GM12878 (cell line): Measurements from ENCODE around the gene LETM1. TPM values are rescaled to one million over a fixed set of nuclear protein-coding genes. Genes with fewer than 3 reads are reported as not detected.

Experiments used
- ATAC-seq: fragments of 200-7000 bp; cut with Tn5 transposase; 3 replicates; pipeline ENCODE4 v1.9.1; 2020; ENCODE audit warnings: mild to moderate bottlenecking, moderate library complexity
- BruUV-seq: library from RNA; stranded (reverse); fragments of 400-500 nt; replicated peaks from 2 replicates; lab custom pipeline; 2021; lab: Mats Ljungman, UMichigan
- CTCF ChIA-PET: fragments of 300-600 bp; sonication (Branson Sonifier 250); formaldehyde crosslinking; extraction: SDS; loops from one replicate; lab custom pipeline; 2021; ENCODE audit warnings: inconsistent platforms; lab: Yijun Ruan, JAX
- POLR2A ChIA-PET: fragments of 350-600 bp; formaldehyde crosslinking; extraction: SDS; loops from one replicate; lab custom pipeline; 2021; ENCODE audit warnings: inconsistent platforms; lab: Charles Lee
- RAD21 ChIA-PET: fragments of 300-600 bp; sonication (Branson Sonifier 250); formaldehyde crosslinking; loops from one replicate; lab custom pipeline; 2023; ENCODE audit warnings: antibody characterized with exemption; ENCODE audit not compliant: unreplicated experiment; lab: Charles Lee
- SMC1A ChIA-PET: fragments of 300-600 bp; sonication (Branson Sonifier 250); formaldehyde crosslinking; loops from one replicate; lab custom pipeline; 2023; ENCODE audit not compliant: unreplicated experiment, uncharacterized antibody; lab: Charles Lee
- DNase-seq: peaks from one replicate; pipeline ENCODE4 v3.0.0-alpha.2; 2011; ENCODE audit warnings: low read depth, low spot score
- FAIRE-seq: peaks from 3 replicates; lab custom pipeline; 2011; peaks lifted over from hg19 to GRCh38; lab: Jason Lieb, UNC
- H2AFZ ChIP-seq: 2 replicates; pipeline ENCODE4 v1.6.0; 2011; ENCODE audit warnings: low read depth, low read length, control low read depth; ENCODE audit not compliant: control insufficient read depth
- H3K27ac ChIP-seq: 2 replicates; pipeline ENCODE4 v1.5.1; 2011; ENCODE audit warnings: control low read depth; ENCODE audit not compliant: control insufficient read depth, insufficient read depth
- H3K27me3 ChIP-seq, 2 experiments: replicated peaks in 1 of 2; 2 replicates each; pipeline versions ENCODE4 v1.6.0 to v1.6.1; 2011; ENCODE audit warnings: low read length in 1 of 2; ENCODE audit not compliant: control insufficient read depth in 2 of 2, insufficient read depth in 2 of 2
- H3K36me3 ChIP-seq, 2 experiments: 2 replicates each; pipeline ENCODE4 v1.5.1; 2011; ENCODE audit warnings: low read length in 1 of 2; ENCODE audit not compliant: control insufficient read depth in 2 of 2, insufficient read depth in 2 of 2
- H3K4me1 ChIP-seq: 2 replicates; pipeline ENCODE4 v1.6.1; 2011; ENCODE audit warnings: mild to moderate bottlenecking, low read length, moderate library complexity, mixed read lengths; ENCODE audit not compliant: control insufficient read depth, insufficient read depth
- H3K4me2 ChIP-seq: 2 replicates; pipeline ENCODE4 v1.6.0; 2011; ENCODE audit warnings: control low read depth; ENCODE audit not compliant: control insufficient read depth, insufficient read depth
- H3K4me3 ChIP-seq: fragments of 200-600 bp; sonication (generic); 2 replicates; pipeline ENCODE4 v1.5.1; 2016
- H3K79me2 ChIP-seq: 2 replicates; pipeline ENCODE4 v1.6.0; 2011; ENCODE audit warnings: low read length; ENCODE audit not compliant: control insufficient read depth, insufficient read depth
- H3K9ac ChIP-seq: 2 replicates; pipeline ENCODE4 v1.8.0; 2011; ENCODE audit warnings: low read length, control low read depth, mixed read lengths; ENCODE audit not compliant: control insufficient read depth, insufficient read depth
- H3K9me3 ChIP-seq: replicated peaks from 3 replicates; pipeline ENCODE4 v1.5.1; 2011; ENCODE audit warnings: mild to moderate bottlenecking, low read length; ENCODE audit not compliant: control insufficient read depth, insufficient read depth
- H4K20me1 ChIP-seq: 2 replicates; pipeline ENCODE4 v1.6.0; 2011; ENCODE audit not compliant: control insufficient read depth, insufficient read depth
- FOXM1 ChIP-seq: IDR thresholded peaks from 2 replicates; pipeline ENCODE4 v1.6.1; 2012; ENCODE audit warnings: low read depth, mild to moderate bottlenecking, inconsistent platforms, low read length, moderate library complexity
- JUNB ChIP-seq: IDR thresholded peaks from 2 replicates; pipeline ENCODE4 v1.6.1; 2016; ENCODE audit warnings: antibody characterized with exemption, mild to moderate bottlenecking
- PBX3 ChIP-seq: IDR thresholded peaks from 2 replicates; pipeline ENCODE4 v1.6.1; 2011; ENCODE audit warnings: mild to moderate bottlenecking, low read depth, low read length, moderate library complexity; ENCODE audit not compliant: insufficient replicate concordance
- SP1 ChIP-seq: IDR thresholded peaks from one replicate; pipeline ENCODE4 v1.6.1; 2011; ENCODE audit warnings: low read depth, low read length
- TARDBP ChIP-seq: IDR thresholded peaks from 2 replicates; pipeline ENCODE4 v1.6.1; 2016; ENCODE audit warnings: borderline replicate concordance
- TBL1XR1 ChIP-seq: IDR thresholded peaks from 2 replicates; pipeline ENCODE4 v1.6.1; 2012; ENCODE audit warnings: low read depth, low read length, improper control_type of control experiment
- ZBED1 ChIP-seq: IDR thresholded peaks from 2 replicates; pipeline ENCODE4 v1.6.1; 2016; ENCODE audit warnings: borderline replicate concordance
- whole genome bisulfite sequencing: methylation state at CpG from one replicate; pipeline ENCODE4 v1.1.6; 2016; ENCODE audit warnings: low lambda C conversion rate; ENCODE audit not compliant: insufficient replicate concordance, insufficient coverage; ENCODE audit errors: missing lambda C conversion rate; 5-methylcytosine and 5-hydroxymethylcytosine counted together
- in situ Hi-C: fragments of 300-500 bp; cut with MboI; formaldehyde crosslinking; loops from 9 replicates; pipeline ENCODE4 v1.14.3; 2018; ENCODE audit warnings: mixed read lengths
- intact Hi-C: fragments of 100-400 bp; cut with micrococcal nuclease; formaldehyde crosslinking; loops from one replicate; pipeline ENCODE4 v1.14.2; 2022; ENCODE audit not compliant: unreplicated experiment
- polyA plus RNA-seq, 11 experiments: library from polyadenylated mRNA; depleted of rRNA in 4 of 11; unstranded in 6 of 11; stranded (reverse) in 5 of 11; fragments of >200 nt; fragmentation: Nextera tagmentation in 4 of 11; fragmentation: Illumina TruSeq in 1 of 11; extraction: Ambion mirVana in 4 of 11; extraction: Trizol in 1 of 11; gene quantifications; 1 replicate in 1 of 11; 2 replicates in 10 of 11; pipeline versions ENCODE4 v1.2.1 to v1.2.3, GENCODE V29; 2011 to 2016; ENCODE audit warnings: inconsistent platforms in 2 of 11, missing spikeins in 2 of 11, low read depth in 1 of 11
- total RNA-seq, 4 experiments: library from RNA; depleted of rRNA in 3 of 4; stranded (reverse); fragments of >200 nt in 3 of 4; fragmentation: Illumina TruSeq in 1 of 4; extraction: Trizol in 1 of 4; gene quantifications; 2 replicates each; pipeline versions ENCODE4 v1.2.1 to v1.2.3, GENCODE V29; 2013 to 2021
- TF ChIP-seq, protein P1 (sequence below): IDR thresholded peaks from 2 replicates; pipeline ENCODE4 v1.6.1; 2011; ENCODE audit warnings: borderline replicate concordance, low read depth, mild to moderate bottlenecking, moderate library complexity, low read length; ENCODE audit not compliant: insufficient read depth, poor library complexity, severe bottlenecking
- TF ChIP-seq, protein P2 (sequence below): IDR thresholded peaks from 2 replicates; pipeline ENCODE4 v1.6.1; 2012; ENCODE audit warnings: mild to moderate bottlenecking, low read depth, low read length

LETM1 gene
- total and polyA plus RNA-seq, 10 of the 15 experiments (the other 5 are each of a cell fraction or from before 2014, with no cell fraction given): 2.6 to 65.2 (median 30.2) TPM

DNA sequence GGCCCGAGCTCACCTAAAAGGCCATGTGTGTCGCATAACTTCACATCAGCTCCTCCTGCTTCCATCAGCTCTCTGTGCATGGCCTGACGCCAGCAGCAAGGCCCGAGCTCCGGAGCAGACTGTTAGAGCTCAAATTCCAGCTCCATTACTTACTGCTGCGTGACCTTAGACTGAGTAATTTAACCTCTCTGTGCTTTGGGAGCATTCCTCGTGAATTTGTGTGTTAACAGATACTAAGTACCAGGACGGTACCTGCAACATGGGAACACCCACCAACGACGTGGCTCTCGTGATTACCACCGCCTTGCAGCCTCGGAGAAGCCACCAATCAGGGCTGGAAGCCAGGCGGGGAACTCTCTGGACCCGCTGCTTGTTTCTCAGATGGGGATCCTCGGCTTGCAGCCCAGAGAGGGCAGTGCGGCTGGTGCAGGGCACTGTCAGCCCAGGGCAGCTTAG lies 12.9 kb downstream of the LETM1 start (continued):
- no peak for TF ChIP-seq FOXM1
- no peak for TF ChIP-seq ZBED1
- TF ChIP-seq, protein P1, sequence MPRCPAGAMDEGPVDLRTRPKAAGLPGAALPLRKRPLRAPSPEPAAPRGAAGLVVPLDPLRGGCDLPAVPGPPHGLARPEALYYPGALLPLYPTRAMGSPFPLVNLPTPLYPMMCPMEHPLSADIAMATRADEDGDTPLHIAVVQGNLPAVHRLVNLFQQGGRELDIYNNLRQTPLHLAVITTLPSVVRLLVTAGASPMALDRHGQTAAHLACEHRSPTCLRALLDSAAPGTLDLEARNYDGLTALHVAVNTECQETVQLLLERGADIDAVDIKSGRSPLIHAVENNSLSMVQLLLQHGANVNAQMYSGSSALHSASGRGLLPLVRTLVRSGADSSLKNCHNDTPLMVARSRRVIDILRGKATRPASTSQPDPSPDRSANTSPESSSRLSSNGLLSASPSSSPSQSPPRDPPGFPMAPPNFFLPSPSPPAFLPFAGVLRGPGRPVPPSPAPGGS: no peak

GRCh38 chr4:1842339-1842895 lies 13.5 kb downstream of the LETM1 start:
- in situ Hi-C loops: no loop called here
- no peak overlapping the region for H2AFZ ChIP-seq
- TF ChIP-seq TBL1XR1 (no peak), SP1 (no peak), TARDBP (no peak), JUNB (no peak), PBX3 (no peak)
- TF ChIP-seq, protein P2, sequence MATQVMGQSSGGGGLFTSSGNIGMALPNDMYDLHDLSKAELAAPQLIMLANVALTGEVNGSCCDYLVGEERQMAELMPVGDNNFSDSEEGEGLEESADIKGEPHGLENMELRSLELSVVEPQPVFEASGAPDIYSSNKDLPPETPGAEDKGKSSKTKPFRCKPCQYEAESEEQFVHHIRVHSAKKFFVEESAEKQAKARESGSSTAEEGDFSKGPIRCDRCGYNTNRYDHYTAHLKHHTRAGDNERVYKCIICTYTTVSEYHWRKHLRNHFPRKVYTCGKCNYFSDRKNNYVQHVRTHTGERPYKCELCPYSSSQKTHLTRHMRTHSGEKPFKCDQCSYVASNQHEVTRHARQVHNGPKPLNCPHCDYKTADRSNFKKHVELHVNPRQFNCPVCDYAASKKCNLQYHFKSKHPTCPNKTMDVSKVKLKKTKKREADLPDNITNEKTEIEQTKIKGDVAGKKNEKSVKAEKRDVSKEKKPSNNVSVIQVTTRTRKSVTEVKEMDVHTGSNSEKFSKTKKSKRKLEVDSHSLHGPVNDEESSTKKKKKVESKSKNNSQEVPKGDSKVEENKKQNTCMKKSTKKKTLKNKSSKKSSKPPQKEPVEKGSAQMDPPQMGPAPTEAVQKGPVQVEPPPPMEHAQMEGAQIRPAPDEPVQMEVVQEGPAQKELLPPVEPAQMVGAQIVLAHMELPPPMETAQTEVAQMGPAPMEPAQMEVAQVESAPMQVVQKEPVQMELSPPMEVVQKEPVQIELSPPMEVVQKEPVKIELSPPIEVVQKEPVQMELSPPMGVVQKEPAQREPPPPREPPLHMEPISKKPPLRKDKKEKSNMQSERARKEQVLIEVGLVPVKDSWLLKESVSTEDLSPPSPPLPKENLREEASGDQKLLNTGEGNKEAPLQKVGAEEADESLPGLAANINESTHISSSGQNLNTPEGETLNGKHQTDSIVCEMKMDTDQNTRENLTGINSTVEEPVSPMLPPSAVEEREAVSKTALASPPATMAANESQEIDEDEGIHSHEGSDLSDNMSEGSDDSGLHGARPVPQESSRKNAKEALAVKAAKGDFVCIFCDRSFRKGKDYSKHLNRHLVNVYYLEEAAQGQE: no peak
- TF ChIP-seq, all 136 proteins: peak for 0
- ATAC-seq (no peak), FAIRE-seq (no peak), DNase-seq (no peak)
- intact Hi-C loops: no loop called here
- no peaks in the 10 kb centered on the region; the same call in 1 of the 2 replicates for H3K79me2 ChIP-seq
- H3K9ac ChIP-seq: no peak overlapping the region
- RAD21 ChIA-PET: no interaction called here
- 92% methylated on average over 13 of the region's 13 CpGs for WGBS
- H3K27me3 ChIP-seq: no peaks in the 10 kb centered on the region
- no peak overlapping the region for H3K4me2 ChIP-seq
- H3K4me1 ChIP-seq: 0 out of 2 replicates have a peak, but pooled peaks cover 4% of the 10 kb centered on the region
- peaks cover 17 to 18% of the 10 kb centered on the region in 2 experiments for H3K36me3 ChIP-seq
- BruUV-seq: no TSS peak
- no peaks in the 10 kb centered on the region for H4K20me1 ChIP-seq
- CTCF ChIA-PET: no interaction called here
- SMC1A ChIA-PET: no interaction called here
- H3K9me3 ChIP-seq: no peaks in the 10 kb centered on the region
- no peak overlapping the region for H3K27ac ChIP-seq
- H3K4me3 ChIP-seq: no peak overlapping the region
- POLR2A ChIA-PET: no interaction called here
